K562 (cell line): ENCODE results near the gene ASPHD1. TPM values are rescaled to one million over a fixed set of nuclear protein-coding genes. Genes with fewer than 3 reads are reported as not detected.

Experiments used
- CBX5 ChIP-seq: IDR thresholded peaks from 2 replicates; pipeline ENCODE4 v1.6.1; 2014; ENCODE audit warnings: low read depth, borderline replicate concordance
- DLX4 ChIP-seq: fragments of 250-450 bp; sonication (Bioruptor Pico); IDR thresholded peaks from 2 replicates; pipeline ENCODE4 v1.6.1; 2021; ENCODE audit warnings: mild to moderate bottlenecking
- ESRRB ChIP-seq: fragments of 250-450 bp; sonication (Bioruptor Pico); IDR thresholded peaks from 2 replicates; pipeline ENCODE4 v1.5.0; 2020; ENCODE audit warnings: mild to moderate bottlenecking, moderate library complexity, borderline replicate concordance
- EWSR1 ChIP-seq: fragments of 450-650 bp; IDR thresholded peaks from 2 replicates; pipeline ENCODE4 v1.6.1; 2018; ENCODE audit warnings: borderline replicate concordance, mild to moderate bottlenecking, low read depth, moderate library complexity; ENCODE audit not compliant: partially characterized antibody
- HCFC1 ChIP-seq: IDR thresholded peaks from 2 replicates; pipeline ENCODE4 v1.6.1; 2012; ENCODE audit warnings: low read depth, low read length, improper control_type of control experiment
- HDAC1 ChIP-seq, 2 experiments: fragments of 450-650 bp; IDR thresholded peaks; 2 replicates each; pipeline ENCODE4 v1.6.1; 2016 to 2017; ENCODE audit warnings: inconsistent platforms in 1 of 2, mild to moderate bottlenecking in 1 of 2, moderate library complexity in 1 of 2
- KLF16 ChIP-seq: IDR thresholded peaks from 2 replicates; pipeline ENCODE4 v1.6.1; 2016; ENCODE audit warnings: antibody characterized with exemption
- MYBL2 ChIP-seq, 2 experiments: fragments of 450-650 bp in 1 of 2; sonication (generic) in 1 of 2; formaldehyde crosslinking in 1 of 2; IDR thresholded peaks; 2 replicates each; pipeline versions ENCODE4 v1.6.1 to v1.8.1; 2017 to 2022; ENCODE audit warnings: borderline replicate concordance in 1 of 2, inconsistent platforms in 1 of 2, low read depth in 1 of 2, mild to moderate bottlenecking in 1 of 2, missing genetic modification reagents in 1 of 2, moderate library complexity in 1 of 2
- NR2C1 ChIP-seq, 2 experiments: fragments of 450-650 bp; IDR thresholded peaks; 2 replicates each; pipeline ENCODE4 v1.6.1; 2017; ENCODE audit warnings: mild to moderate bottlenecking in 2 of 2, antibody characterized with exemption in 1 of 2, inconsistent platforms in 1 of 2, missing compliant biosample characterization in 1 of 2, missing genetic modification characterization in 1 of 2
- RBM14 ChIP-seq: fragments of 200-400 bp; formaldehyde crosslinking; IDR thresholded peaks from 2 replicates; pipeline ENCODE4 v1.6.1; 2018; ENCODE audit warnings: low read depth, mild to moderate bottlenecking, low read length, moderate library complexity, borderline replicate concordance; ENCODE audit not compliant: insufficient read depth
- SP1 ChIP-seq: sonication (generic); formaldehyde crosslinking; IDR thresholded peaks from 2 replicates; pipeline ENCODE4 v1.8.1; 2022; ENCODE audit warnings: mild to moderate bottlenecking, missing genetic modification reagents
- TCF7 ChIP-seq: sonication (generic); IDR thresholded peaks from 2 replicates; pipeline ENCODE4 v1.6.1; 2016; ENCODE audit warnings: antibody characterized with exemption, borderline replicate concordance
- ZBTB17 ChIP-seq: fragments of 450-650 bp; formaldehyde crosslinking; IDR thresholded peaks from 2 replicates; pipeline ENCODE4 v1.4.0; 2020; ENCODE audit warnings: mild to moderate bottlenecking
- ZKSCAN1 ChIP-seq: fragments of 150-350 bp; IDR thresholded peaks from 2 replicates; pipeline ENCODE4 v1.6.1; 2016; ENCODE audit warnings: low read depth, low read length
- ZNF239 ChIP-seq: fragments of 250-450 bp; sonication (Bioruptor Pico); IDR thresholded peaks from 2 replicates; pipeline ENCODE4 v1.4.0; 2020; ENCODE audit warnings: mild to moderate bottlenecking
- ZNF57 ChIP-seq: fragments of 450-650 bp; formaldehyde crosslinking; IDR thresholded peaks from 2 replicates; pipeline ENCODE4 v1.4.0; 2020; ENCODE audit warnings: mild to moderate bottlenecking, moderate library complexity
- ZNF77 ChIP-seq: fragments of 250-450 bp; sonication (Bioruptor Pico); IDR thresholded peaks from 2 replicates; pipeline ENCODE4 v1.5.0; 2020
- polyA plus RNA-seq, 8 experiments: library from polyadenylated mRNA; depleted of rRNA in 4 of 8; stranded (reverse) in 5 of 8; unstranded in 3 of 8; fragments of >200 nt; fragmentation: Nextera tagmentation in 2 of 8; fragmentation: Illumina TruSeq in 1 of 8; extraction: Ambion mirVana in 2 of 8; extraction: Trizol in 1 of 8; gene quantifications; 2 replicates each; pipeline versions ENCODE4 v1.2.1 to v1.2.3, GENCODE V29; 2011 to 2014; ENCODE audit warnings: inconsistent platforms in 1 of 8, missing spikeins in 1 of 8
- total RNA-seq, 7 experiments: library from RNA; depleted of rRNA in 6 of 7; stranded (reverse); fragments of >200 nt in 6 of 7; fragmentation: Illumina TruSeq in 2 of 7; extraction: Trizol in 2 of 7; gene quantifications; 2 replicates each; pipeline versions ENCODE4 v1.2.1 to v1.2.3, GENCODE V29; 2011 to 2021; ENCODE audit warnings: low replicate concordance in 1 of 7
- TF ChIP-seq, protein P1 (sequence below): fragments of 450-650 bp; formaldehyde crosslinking; IDR thresholded peaks from 2 replicates; pipeline ENCODE4 v1.4.0; 2020; ENCODE audit warnings: mild to moderate bottlenecking, moderate library complexity
- TF ChIP-seq, protein P2 (sequence below): fragments of 250-450 bp; sonication (Bioruptor Pico); IDR thresholded peaks from 2 replicates; pipeline ENCODE4 v1.5.0; 2021
- TF ChIP-seq, protein P3 (sequence below), 3 experiments: fragments of 200-800 bp in 1 of 3; fragments of 250-450 bp in 1 of 3; fragments of 450-650 bp in 1 of 3; sonication (Bioruptor Pico) in 1 of 3; sonication (Bioruptor generic) in 1 of 3; formaldehyde crosslinking in 1 of 3; IDR thresholded peaks; 2 replicates each; pipeline versions ENCODE4 v1.6.1 to v1.8.0; 2016 to 2022; ENCODE audit warnings: mild to moderate bottlenecking in 2 of 3, missing genetic modification characterization in 2 of 3, missing compliant biosample characterization in 1 of 3, moderate library complexity in 1 of 3

ASPHD1 gene
- total and polyA plus RNA-seq, 9 of the 15 experiments (the other 6 are each of a cell fraction or from before 2014, with no cell fraction given): 0.03 to 0.70 (median 0.24) TPM; not detected in 5

DNA sequence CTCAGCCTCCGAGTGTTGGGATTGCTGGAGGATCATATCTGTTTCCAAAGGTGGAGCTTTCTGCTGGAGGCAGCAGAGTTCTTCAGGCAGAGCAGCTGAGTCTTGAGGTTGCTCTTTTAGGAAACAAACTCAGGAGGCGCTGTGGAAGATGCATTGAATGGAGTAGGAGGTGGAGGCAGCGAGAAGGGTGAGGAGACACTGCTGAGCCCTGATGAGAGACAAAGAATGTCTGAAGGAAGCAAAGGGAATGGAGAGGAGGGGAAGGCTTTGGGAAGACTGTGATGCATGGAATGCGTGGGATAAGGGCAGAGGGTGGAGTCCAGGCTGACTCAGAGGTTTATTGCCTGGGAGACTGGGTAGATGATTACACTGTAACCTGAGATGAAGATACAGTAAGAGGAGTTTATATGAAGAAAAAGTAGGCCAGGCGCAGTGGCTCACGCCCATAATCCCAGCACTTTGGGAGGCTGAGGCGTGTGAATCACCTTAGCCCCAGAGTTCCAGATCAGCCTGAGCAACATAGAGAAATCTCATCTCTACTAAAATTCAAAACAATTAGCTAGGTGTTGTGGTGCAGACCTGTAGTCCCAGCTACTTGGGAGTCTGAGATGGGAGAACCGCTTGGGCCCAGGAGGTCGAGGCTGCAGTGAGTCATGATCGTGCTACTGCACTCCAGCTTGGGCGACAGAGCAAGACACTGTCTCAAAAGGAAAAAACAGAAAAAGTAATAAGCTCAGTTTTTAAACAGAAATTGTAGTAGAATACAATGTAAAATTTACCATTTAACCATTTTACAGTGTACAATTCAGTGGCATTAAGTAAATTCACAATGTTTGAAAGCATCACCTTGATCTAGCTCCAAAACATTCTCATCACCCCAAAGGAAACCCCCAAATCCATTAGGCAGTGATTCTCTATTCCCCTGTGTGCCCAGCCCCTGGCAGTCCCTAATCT, 43.8 kb downstream of the ASPHD1 start (continued):
- TF ChIP-seq TCF7 (no peak), ZBTB17 (no peak), ZNF57 (CRISPR knock-in tag) (no peak), RBM14 (no peak), MYBL2 (IDR thresholded peaks at IDR 0.05; ENCODE audit: low read depth) (no peak), MYBL2 (CRISPR knock-in tag; IDR thresholded peaks at IDR 0.05; ENCODE audit: borderline replicate concordance) (no peak), ZNF239 (no peak), NR2C1 (IDR thresholded peaks at IDR 0.05) (no peak; the same call in 1 of the 2 replicates), NR2C1 (tag; IDR thresholded peaks at IDR 0.05) (no peak), EWSR1 (no peak), ESRRB (CRISPR knock-in tag) (no peak), HCFC1 (no peak), ZNF77 (CRISPR knock-in tag) (no peak), ZKSCAN1 (no peak), HDAC1 (IDR thresholded peaks at IDR 0.05) (peak in 1 of 2 experiments; percentile 60; a peak in 2 of 4 replicates), KLF16 (no peak), SP1 (peak; percentile 48; the same call in 1 of the 2 replicates), DLX4 (no peak), CBX5 (no peak)
- TF ChIP-seq, protein P1, sequence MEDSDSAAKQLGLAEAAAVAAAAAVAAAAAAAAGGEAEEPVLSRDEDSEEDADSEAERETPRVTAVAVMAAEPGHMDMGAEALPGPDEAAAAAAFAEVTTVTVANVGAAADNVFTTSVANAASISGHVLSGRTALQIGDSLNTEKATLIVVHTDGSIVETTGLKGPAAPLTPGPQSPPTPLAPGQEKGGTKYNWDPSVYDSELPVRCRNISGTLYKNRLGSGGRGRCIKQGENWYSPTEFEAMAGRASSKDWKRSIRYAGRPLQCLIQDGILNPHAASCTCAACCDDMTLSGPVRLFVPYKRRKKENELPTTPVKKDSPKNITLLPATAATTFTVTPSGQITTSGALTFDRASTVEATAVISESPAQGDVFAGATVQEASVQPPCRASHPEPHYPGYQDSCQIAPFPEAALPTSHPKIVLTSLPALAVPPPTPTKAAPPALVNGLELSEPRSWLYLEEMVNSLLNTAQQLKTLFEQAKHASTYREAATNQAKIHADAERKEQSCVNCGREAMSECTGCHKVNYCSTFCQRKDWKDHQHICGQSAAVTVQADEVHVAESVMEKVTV (CRISPR knock-in tag): peak; percentile 8; the same call in 1 of the 2 replicates
- TF ChIP-seq, protein P2, sequence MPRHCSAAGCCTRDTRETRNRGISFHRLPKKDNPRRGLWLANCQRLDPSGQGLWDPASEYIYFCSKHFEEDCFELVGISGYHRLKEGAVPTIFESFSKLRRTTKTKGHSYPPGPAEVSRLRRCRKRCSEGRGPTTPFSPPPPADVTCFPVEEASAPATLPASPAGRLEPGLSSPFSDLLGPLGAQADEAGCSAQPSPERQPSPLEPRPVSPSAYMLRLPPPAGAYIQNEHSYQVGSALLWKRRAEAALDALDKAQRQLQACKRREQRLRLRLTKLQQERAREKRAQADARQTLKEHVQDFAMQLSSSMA: no peak
- TF ChIP-seq, protein P3, sequence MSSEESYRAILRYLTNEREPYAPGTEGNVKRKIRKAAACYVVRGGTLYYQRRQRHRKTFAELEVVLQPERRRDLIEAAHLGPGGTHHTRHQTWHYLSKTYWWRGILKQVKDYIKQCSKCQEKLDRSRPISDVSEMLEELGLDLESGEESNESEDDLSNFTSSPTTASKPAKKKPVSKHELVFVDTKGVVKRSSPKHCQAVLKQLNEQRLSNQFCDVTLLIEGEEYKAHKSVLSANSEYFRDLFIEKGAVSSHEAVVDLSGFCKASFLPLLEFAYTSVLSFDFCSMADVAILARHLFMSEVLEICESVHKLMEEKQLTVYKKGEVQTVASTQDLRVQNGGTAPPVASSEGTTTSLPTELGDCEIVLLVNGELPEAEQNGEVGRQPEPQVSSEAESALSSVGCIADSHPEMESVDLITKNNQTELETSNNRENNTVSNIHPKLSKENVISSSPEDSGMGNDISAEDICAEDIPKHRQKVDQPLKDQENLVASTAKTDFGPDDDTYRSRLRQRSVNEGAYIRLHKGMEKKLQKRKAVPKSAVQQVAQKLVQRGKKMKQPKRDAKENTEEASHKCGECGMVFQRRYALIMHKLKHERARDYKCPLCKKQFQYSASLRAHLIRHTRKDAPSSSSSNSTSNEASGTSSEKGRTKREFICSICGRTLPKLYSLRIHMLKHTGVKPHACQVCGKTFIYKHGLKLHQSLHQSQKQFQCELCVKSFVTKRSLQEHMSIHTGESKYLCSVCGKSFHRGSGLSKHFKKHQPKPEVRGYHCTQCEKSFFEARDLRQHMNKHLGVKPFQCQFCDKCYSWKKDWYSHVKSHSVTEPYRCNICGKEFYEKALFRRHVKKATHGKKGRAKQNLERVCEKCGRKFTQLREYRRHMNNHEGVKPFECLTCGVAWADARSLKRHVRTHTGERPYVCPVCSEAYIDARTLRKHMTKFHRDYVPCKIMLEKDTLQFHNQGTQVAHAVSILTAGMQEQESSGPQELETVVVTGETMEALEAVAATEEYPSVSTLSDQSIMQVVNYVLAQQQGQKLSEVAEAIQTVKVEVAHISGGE (CRISPR knock-in tag; IDR thresholded peaks at IDR 0.05): peak in 1 of 3 experiments; percentile 26; a peak in 1 of 6 replicates
